ENCODE measurements around the gene RNF166. TPM values are rescaled to one million over a fixed set of nuclear protein-coding genes. Genes with fewer than 3 reads are reported as not detected.

RNF166 gene
- total and polyA plus RNA-seq, 2 donors = 10.0 to 19.6 TPM

DNA sequence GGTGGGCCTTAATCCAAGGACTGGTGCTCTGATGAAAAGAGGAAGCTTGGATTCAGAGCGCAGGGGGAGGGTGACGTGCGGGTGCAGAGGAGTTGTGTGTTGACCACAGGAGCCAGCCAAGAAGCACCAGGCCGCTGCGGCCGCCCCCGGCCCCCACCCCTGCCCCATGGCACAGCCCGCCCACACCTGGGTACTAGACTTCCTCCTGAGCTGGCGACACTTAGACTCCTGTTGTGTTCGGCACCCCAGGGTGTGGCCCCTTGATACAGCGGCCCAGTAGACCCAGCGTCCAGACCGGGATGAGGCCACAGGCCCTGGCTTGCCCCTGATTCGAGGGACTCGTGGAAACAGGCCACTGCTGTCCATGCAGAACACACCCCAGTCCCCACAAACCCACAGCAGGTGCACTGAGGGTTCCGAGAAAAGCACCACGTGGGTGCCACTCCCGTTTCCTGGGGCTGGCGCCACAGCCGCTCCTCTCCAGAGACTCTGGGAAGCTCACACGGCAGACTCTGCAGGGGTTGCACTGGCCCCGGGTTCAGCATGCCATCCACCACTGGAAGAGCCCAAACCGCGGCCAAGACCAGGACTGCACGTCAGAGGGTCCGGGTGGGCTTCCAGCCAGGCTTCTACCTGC is 14.2 kb downstream of the RNF166 start:
- no peaks in the 10 kb centered on the region for H3K4me1 ChIP-seq (ENCODE audit: insufficient read depth)
- no peaks in the 10 kb centered on the region for H3K36me3 ChIP-seq (ENCODE audit: insufficient read depth)
- no peak overlapping the region for H3K4me3 ChIP-seq (ENCODE audit: low read depth, low read length)
- no peak for DNase-seq (ENCODE audit: extremely low spot score)
- H3K27ac ChIP-seq (ENCODE audit: low read depth) = no peak overlapping the region
- WGBS = 74% methylated on average over 26 of the region's 26 CpGs

DNA sequence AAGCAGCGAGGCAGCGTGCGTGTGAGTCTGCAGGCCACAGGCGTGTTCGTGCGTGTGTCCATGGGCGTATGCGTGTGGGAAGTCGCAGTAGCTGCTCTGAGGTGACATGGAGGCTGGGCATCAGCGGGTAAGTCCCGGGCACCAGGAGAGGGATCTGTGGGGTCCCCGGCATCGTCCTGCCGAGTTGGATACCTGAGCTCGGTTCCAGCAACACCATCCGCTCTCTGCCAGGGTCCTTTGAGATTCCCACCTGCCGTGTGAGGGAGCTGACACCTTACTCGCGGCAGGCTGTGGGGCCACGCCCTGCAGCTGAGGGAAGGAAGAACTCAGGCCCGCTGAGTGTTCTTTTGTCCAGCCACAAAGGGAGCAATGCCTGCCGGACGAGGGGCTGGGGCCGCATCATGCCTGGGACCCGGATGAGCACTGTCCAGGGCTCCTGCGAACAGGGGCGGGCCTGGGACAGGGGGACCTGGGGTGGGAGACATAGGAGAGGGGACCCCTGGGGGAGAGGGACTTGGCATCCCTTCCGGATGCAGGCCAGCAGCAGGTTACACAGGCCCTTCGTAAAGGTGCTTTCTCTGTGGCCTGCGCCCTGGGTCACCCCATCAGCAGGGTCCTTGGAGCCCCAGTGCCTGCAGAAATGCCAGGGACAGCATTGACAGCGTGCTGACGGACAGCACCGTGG is 14.9 kb downstream of the RNF166 start:
- no peak for DNase-seq (ENCODE audit: extremely low spot score)
- Histone ChIP-seq H3K4me3 (ENCODE audit: low read depth, low read length) (no peak overlapping the region), H3K27ac (ENCODE audit: low read depth) (no peak overlapping the region), H3K4me1 (ENCODE audit: insufficient read depth) (no peaks in the 10 kb centered on the region), H3K36me3 (ENCODE audit: insufficient read depth) (no peaks in the 10 kb centered on the region)
- WGBS = 86% methylated on average over 33 of the region's 33 CpGs

GRCh38 chr16:88690341-88691128 is 15.7 kb downstream of the RNF166 start:
- Histone ChIP-seq H3K4me1 (ENCODE audit: insufficient read depth) (no peaks in the 10 kb centered on the region), H3K36me3 (ENCODE audit: insufficient read depth) (no peaks in the 10 kb centered on the region), H3K4me3 (ENCODE audit: low read depth, low read length) (no peak overlapping the region), H3K27ac (ENCODE audit: low read depth) (no peak overlapping the region)
- DNase-seq (ENCODE audit: extremely low spot score) = no peak
- WGBS = 77% methylated on average over 21 of the region's 21 CpGs

DNA sequence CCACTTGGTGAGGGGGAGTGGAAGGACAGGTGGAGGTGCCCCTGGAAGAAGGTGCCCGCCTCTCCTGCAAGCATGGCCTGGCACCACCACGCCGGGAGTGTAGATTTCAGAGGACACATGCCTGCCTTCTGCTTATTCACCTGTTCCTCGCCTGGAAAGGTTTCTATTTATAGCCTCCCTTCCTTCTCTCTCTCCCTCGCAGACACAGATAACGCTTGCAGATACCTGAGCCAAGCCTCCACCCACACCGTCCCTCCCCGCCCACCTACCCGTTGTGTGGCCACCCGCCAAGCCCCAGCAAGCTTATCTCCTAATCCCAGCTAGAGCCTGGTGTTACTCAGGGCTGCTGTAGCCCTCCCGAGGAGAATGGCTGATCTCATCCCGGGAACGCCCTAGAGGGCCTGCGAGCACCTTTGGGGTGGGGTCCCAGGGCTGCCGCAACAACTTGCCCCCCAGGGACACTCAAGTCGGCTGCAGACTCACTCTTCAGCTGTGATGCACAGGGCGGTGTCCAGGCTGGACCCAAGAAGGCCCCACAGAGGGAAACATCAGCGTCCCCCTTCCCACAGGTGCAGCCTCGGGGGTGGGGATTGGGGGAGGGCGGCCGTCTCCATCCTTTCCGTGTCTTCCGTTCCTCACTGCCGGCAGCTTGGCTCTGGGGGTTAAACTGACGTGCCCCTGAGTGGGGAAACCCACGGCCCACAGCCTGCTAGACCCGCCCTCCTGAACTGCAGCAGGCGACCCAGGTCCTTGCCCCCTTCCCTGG is 18.0 kb downstream of the RNF166 start:
- no peak overlapping the region for H3K27ac ChIP-seq (ENCODE audit: low read depth)
- DNase-seq (ENCODE audit: extremely low spot score) = no peak
- H3K4me1 ChIP-seq (ENCODE audit: insufficient read depth) = no peaks in the 10 kb centered on the region
- 36% methylated on average over 28 of the region's 28 CpGs for WGBS
- H3K36me3 ChIP-seq (ENCODE audit: insufficient read depth) = no peaks in the 10 kb centered on the region
- H3K4me3 ChIP-seq (ENCODE audit: low read depth, low read length) = no peak overlapping the region

DNA sequence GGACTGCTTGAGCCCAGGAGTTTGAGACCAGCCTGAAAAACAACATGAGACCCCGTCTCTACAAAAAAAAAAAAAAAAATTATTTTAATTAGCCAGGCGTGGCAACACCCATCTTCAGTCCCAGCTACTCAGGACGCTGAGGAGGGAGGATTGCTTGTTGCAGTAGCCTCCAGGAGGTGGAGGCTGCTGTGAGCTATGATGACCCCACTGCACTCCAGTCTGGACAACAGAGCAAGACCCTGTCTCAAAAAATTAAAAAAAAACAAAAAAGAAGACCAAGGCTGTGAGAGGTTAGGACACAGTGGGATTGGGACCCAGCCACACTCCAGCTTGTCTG is 18.6 kb downstream of the RNF166 start:
- Histone ChIP-seq H3K27ac (ENCODE audit: low read depth) (no peak overlapping the region), H3K4me3 (ENCODE audit: low read depth, low read length) (no peak overlapping the region), H3K36me3 (ENCODE audit: insufficient read depth) (no peaks in the 10 kb centered on the region), H3K4me1 (ENCODE audit: insufficient read depth) (no peaks in the 10 kb centered on the region)
- 69% methylated on average over 3 of the region's 3 CpGs for WGBS
- no peak for DNase-seq (ENCODE audit: extremely low spot score)

- no peak overlapping the region for H3K4me3 ChIP-seq (ENCODE audit: low read depth, low read length)
- no peak for DNase-seq (ENCODE audit: extremely low spot score)
- no peak overlapping the region for H3K27ac ChIP-seq (ENCODE audit: low read depth)
- 60% methylated on average over 10 of the region's 10 CpGs for WGBS
- H3K4me1 ChIP-seq (ENCODE audit: insufficient read depth) = no peaks in the 10 kb centered on the region
- no peaks in the 10 kb centered on the region for H3K36me3 ChIP-seq (ENCODE audit: insufficient read depth)
Observed at GRCh38 chr16:88687254-88687576, 19.0 kb downstream of the RNF166 start.

DNA sequence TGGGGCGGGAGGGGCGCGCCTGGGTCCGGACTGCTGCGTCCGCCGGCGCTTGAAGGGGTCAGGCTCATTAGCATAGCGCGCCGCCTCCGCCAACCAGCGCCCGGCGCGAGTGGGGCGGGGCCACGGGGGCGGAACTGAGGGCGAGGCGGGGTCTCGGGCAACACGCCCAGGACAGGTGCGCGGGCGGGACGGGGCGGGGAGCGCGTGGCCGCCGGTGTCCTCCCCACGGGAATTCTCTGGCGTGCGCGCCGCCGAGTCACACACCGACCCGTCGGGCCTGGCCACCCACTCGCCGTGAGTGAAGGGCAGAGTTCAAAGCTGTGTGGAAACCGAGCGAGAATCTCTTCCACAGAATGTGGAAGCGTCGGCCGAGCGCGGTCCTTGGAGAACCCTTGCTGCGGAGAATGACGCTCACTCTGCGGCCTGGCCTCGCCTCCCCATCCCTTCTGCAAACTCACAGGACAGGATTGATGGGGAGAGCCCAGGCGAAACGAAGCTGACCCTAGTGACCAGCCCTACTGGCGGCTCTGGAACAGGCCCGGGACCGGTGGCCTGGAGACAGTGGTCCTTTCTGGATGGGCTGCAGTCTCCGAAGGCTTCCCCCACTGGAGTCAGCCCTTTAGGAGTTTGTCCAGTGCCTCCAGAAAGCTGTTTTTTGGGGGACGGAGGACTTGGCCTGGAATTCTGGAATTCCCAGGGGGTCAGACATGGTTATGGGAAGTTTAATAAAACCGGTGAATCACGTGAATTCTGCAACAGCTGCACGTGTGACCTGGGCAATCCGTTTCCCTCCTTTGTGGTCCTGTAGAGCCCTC is 19.6 kb downstream of the RNF166 start, which contains the start of gene SNAI3:
SNAI3 (minus strand) TSS at position 69 of the 815 bp plus-strand sequence. CDS start 101 bp downstream, outside the sequence.
- Histone ChIP-seq H3K27ac (ENCODE audit: low read depth) (peak within 1 kb of the TSS; percentile 44), H3K4me3 (ENCODE audit: low read depth, low read length) (peak within 1 kb of the TSS; percentile 51), H3K36me3 (ENCODE audit: insufficient read depth) (no peaks in the 10 kb centered on the region), H3K4me1 (ENCODE audit: insufficient read depth) (no peaks in the 10 kb centered on the region)
- no peak for DNase-seq (ENCODE audit: extremely low spot score)
- WGBS = 6% methylated on average over 65 of the region's 65 CpGs

- WGBS = under 1% methylated on average over 25 of the region's 25 CpGs
- H3K27ac ChIP-seq (ENCODE audit: low read depth) = peak overlapping the region; percentile 44
Observed at GRCh38 chr16:88686062-88686438, 20.2 kb downstream of the RNF166 start.

DNA sequence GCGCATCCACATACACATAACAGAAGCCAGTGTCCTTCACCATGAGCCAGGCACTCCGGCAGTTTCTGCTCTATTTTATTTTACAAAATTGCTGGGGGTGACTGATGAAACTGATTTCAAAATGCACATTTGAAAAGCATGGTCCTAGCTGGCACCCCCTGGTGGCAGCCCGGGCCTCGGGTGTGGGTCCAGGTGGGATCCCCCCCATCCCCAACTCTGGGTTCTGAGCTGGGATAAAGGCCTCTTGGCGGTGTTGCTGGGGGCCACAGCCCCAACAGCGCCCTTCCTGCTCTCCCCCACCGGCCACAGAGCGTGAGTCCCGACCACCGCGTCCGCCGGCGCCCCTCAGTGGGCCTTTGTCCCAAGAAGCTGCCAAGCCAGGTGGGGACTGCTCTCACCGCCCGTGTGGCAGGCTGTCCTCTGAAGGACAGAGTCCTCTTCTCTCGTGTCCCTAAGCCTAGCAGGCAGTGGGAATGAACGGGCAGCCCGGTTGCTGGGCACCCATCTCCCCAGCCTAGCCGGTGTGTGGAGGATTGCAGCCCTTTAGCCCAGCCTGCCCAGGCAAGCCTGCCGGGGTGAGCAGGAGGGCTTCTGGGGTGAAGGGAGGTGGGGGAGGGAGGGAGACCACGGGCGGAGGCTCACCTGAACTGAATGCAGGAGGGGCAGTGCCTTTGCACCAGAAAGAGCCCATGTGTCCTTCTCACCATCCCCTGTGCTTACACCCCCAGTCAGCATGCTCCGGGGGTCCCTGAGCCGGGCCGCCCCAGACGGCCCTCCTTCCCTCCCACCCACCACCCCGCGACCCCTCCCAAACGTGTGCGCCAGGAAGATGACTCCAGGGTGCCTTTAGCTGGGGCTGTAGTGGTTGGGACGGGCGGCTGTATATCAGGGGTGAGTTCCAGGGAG is 20.8 kb downstream of the RNF166 start:
- DNase-seq (ENCODE audit: extremely low spot score) = no peak
- no peak overlapping the region for H3K27ac ChIP-seq (ENCODE audit: low read depth)
- no peaks in the 10 kb centered on the region for H3K36me3 ChIP-seq (ENCODE audit: insufficient read depth)
- no peaks in the 10 kb centered on the region for H3K4me1 ChIP-seq (ENCODE audit: insufficient read depth)
- H3K4me3 ChIP-seq (ENCODE audit: low read depth, low read length) = peak overlapping the region; percentile 51
- WGBS = 4% methylated on average over 33 of the region's 33 CpGs

More at GRCh38 chr16:88686062-88686438, 20.2 kb downstream of the RNF166 start:
- H3K4me1 ChIP-seq (ENCODE audit: insufficient read depth) = no peaks in the 10 kb centered on the region
- peak overlapping the region; percentile 51 for H3K4me3 ChIP-seq (ENCODE audit: low read depth, low read length)
- DNase-seq (ENCODE audit: extremely low spot score) = no peak
- no peaks in the 10 kb centered on the region for H3K36me3 ChIP-seq (ENCODE audit: insufficient read depth)

GRCh38 chr16:88684569-88685155 is 21.5 kb downstream of the RNF166 start:
- no peak overlapping the region for H3K4me3 ChIP-seq (ENCODE audit: low read depth, low read length)
- no peak overlapping the region for H3K27ac ChIP-seq (ENCODE audit: low read depth)
- 66% methylated on average over 15 of the region's 15 CpGs for WGBS
- H3K36me3 ChIP-seq (ENCODE audit: insufficient read depth) = no peaks in the 10 kb centered on the region
- no peaks in the 10 kb centered on the region for H3K4me1 ChIP-seq (ENCODE audit: insufficient read depth)
- DNase-seq (ENCODE audit: extremely low spot score) = no peak

GRCh38 chr16:88681709-88682451 is 24.3 kb downstream of the RNF166 start:
- peak overlapping the region; percentile 64 for H3K27ac ChIP-seq (ENCODE audit: low read depth)
- no peaks in the 10 kb centered on the region for H3K36me3 ChIP-seq (ENCODE audit: insufficient read depth)
- no peak for DNase-seq (ENCODE audit: extremely low spot score)
- no peak overlapping the region for H3K4me3 ChIP-seq (ENCODE audit: low read depth, low read length)
- H3K4me1 ChIP-seq (ENCODE audit: insufficient read depth) = no peaks in the 10 kb centered on the region
- WGBS = 40% methylated on average over 21 of the region's 21 CpGs
